Neural cell (in vitro differentiated cells): ENCODE results near the gene HEATR5B.

Experiments used
- CTCF ChIP-seq: fragments of 450-650 bp; IDR thresholded peaks from 2 replicates; pipeline ENCODE4 v1.5.1; 2014; ENCODE audit warnings: antibody characterized with exemption, mild to moderate bottlenecking, moderate library complexity; ENCODE audit not compliant: poor library complexity, severe bottlenecking
- EP300 ChIP-seq: fragments of 450-650 bp; conservative IDR thresholded peaks from 2 replicates; pipeline ENCODE4 v1.6.1; 2014; ENCODE audit warnings: antibody characterized with exemption, mild to moderate bottlenecking, moderate library complexity; ENCODE audit not compliant: poor library complexity, severe bottlenecking
- POLR2AphosphoS5 ChIP-seq: IDR thresholded peaks from 2 replicates; pipeline ENCODE4 v1.6.1; 2012
- REST ChIP-seq: IDR thresholded peaks from 2 replicates; pipeline ENCODE4 v1.6.1; 2012; ENCODE audit warnings: borderline replicate concordance
- TAF1 ChIP-seq: IDR thresholded peaks from 2 replicates; pipeline ENCODE4 v1.6.1; 2012; ENCODE audit warnings: low read depth

GRCh38 chr2:37080266-37080665 lies 3.9 kb downstream of the HEATR5B start:
- TF ChIP-seq CTCF (no peak), TAF1 (no peak), POLR2AphosphoS5 (no peak), REST (no peak), EP300 (no peak)
